Muscle layer of colon (tissue), 2 donors: ENCODE results near the gene RPS14.

Experiments used
- H3K27ac ChIP-seq: one replicate; pipeline ENCODE4 v1.7.0; 2013; ENCODE audit warnings: low read depth, mild to moderate bottlenecking, low read length, moderate library complexity
- H3K27me3 ChIP-seq, 2 donors: one replicate each; pipeline ENCODE4 v1.7.0; 2013; ENCODE audit warnings: low read length in 2 of 2, mild to moderate bottlenecking in 2 of 2; ENCODE audit not compliant: insufficient read depth in 2 of 2, control insufficient read depth in 1 of 2
- H3K36me3 ChIP-seq: one replicate; pipeline ENCODE4 v1.7.0; 2013; ENCODE audit warnings: mild to moderate bottlenecking, low read length; ENCODE audit not compliant: insufficient read depth
- H3K4me1 ChIP-seq: one replicate; pipeline ENCODE4 v1.7.0; 2013; ENCODE audit warnings: mild to moderate bottlenecking, low read length; ENCODE audit not compliant: insufficient read depth
- H3K4me3 ChIP-seq, 2 donors: one replicate each; pipeline ENCODE4 v1.7.0; 2013; ENCODE audit warnings: low read length in 2 of 2, low read depth in 1 of 2, mild to moderate bottlenecking in 1 of 2, moderate library complexity in 1 of 2
- H3K9ac ChIP-seq: one replicate; pipeline ENCODE4 v1.7.0; 2013; ENCODE audit warnings: low read length
- H3K9me3 ChIP-seq: one replicate; pipeline ENCODE4 v1.7.0; 2013; ENCODE audit warnings: mild to moderate bottlenecking, low read length
- donor health status: abdominal sarcoma.
- donor health status: Adenocarcinoma of cecum.

Gene RPS14

DNA sequence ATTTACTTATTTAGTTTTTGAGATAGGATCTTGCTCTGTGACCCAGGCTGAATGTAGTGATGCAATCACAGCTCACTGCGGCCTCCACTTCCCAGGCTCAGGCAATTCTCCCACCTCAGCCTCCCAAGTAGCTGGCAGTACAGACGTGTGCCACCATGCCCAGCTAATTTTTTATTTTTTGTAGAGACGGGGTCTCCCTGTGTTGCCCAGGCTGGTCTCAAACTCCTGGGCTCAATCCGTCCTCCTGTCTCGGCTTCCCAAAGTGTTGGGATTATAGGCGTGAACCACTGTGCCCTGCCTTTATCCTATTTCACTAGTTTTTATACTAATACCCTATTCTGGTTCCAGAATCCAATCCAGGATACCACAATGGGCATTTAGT, 6.8 kb downstream of the RPS14 start:
- H3K27ac ChIP-seq: no peak overlapping the region
- H3K9ac ChIP-seq: no peak overlapping the region
- peaks cover 13% of the 10 kb centered on the region for H3K4me1 ChIP-seq
- H3K27me3 ChIP-seq: no peaks in the 10 kb centered on the region
- peaks cover 49% of the 10 kb centered on the region for H3K36me3 ChIP-seq
- no peaks in the 10 kb centered on the region for H3K9me3 ChIP-seq
- H3K4me3 ChIP-seq: no peak overlapping the region

- Histone ChIP-seq H3K4me1 (peaks cover 9% of the 10 kb centered on the region), H3K4me3 (no peak overlapping the region), H3K9ac (no peak overlapping the region), H3K9me3 (no peaks in the 10 kb centered on the region), H3K27ac (no peak overlapping the region), H3K27me3 (no peaks in the 10 kb centered on the region), H3K36me3 (peaks cover 43% of the 10 kb centered on the region)
These were observed 7.5 kb downstream of the RPS14 start for GRCh38 chr5:150441813-150442698.

DNA sequence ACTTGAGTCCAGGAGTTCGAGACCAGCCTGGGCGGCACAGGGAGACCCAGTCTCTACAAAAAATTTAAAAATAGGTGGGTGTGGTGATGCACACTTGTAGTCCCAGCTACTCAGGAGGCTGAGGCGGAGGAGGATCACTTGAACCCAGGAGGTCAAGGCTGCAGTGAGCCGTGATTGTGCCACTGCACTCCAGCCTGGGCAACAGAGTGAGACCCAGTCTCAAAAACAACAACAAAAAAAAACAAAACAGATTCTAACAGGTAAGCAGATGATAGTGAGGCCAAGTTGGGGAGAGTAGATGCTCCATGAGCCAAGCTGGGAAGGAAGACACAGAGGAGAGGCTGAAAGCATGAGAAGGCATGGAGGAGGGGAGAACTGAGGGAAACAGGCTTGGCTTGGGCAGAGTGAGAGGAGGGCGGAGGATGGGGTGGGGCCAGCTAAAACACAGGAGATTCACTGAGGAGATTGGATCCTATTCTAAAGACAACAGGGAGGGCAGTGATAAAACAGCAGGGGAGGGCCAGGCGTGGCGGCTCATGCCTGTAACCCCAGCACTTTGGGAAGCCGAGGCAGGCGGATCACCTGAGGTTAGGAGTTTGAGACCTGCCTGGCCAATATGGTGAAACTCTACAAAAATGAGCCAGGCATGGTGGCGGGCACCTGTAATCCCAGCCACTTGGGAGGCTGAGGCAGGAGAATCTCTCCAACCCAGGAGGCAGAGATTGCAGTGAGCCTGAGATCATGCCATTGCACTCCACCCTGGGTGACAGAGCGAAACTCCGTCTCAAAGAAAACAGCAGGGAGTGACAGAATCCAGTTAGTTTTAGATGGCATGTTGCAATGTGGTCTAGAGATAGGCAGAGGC, 8.4 kb downstream of the RPS14 start:
- H3K4me1 ChIP-seq: peaks cover 9% of the 10 kb centered on the region
- H3K4me3 ChIP-seq: no peak overlapping the region
- H3K27ac ChIP-seq: no peak overlapping the region
- peaks cover 34% of the 10 kb centered on the region for H3K36me3 ChIP-seq
- no peaks in the 10 kb centered on the region for H3K9me3 ChIP-seq
- H3K9ac ChIP-seq: no peak overlapping the region
- H3K27me3 ChIP-seq: no peaks in the 10 kb centered on the region

GRCh38 chr5:150438873-150439546, 10.5 kb downstream of the RPS14 start:
- Histone ChIP-seq H3K9ac (no peak overlapping the region), H3K36me3 (peaks cover 12% of the 10 kb centered on the region), H3K27ac (no peak overlapping the region), H3K4me3 (no peak overlapping the region), H3K4me1 (peaks cover 9% of the 10 kb centered on the region), H3K27me3 (no peaks in the 10 kb centered on the region), H3K9me3 (no peaks in the 10 kb centered on the region)

DNA sequence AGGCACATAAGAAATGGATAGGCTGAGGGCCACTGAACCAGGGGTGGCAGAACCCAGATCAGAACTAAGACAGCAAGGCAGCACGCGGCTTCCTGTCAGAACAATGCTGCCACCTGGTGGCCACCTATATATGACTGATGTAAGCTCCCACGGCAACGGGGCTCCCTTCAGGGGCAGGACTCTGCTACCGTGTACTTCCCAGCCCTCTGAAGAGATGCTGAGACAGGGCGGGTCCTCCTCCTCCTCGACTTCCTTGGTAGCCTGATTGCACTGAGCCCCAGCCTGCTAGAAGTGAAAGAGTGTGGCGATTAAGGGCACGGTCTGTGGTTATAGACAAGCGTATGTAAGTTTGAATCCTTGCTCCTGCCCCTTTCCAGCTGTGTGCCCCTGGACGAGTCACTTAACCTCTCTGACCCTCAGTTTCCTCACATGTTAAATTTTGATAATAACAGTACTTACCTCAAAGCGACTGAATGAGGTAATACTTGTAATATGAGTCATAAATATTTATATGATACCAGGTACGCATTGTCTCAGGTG, 13.3 kb downstream of the RPS14 start:
- Histone ChIP-seq H3K27me3 (no peaks in the 10 kb centered on the region), H3K9me3 (no peaks in the 10 kb centered on the region), H3K36me3 (no peaks in the 10 kb centered on the region), H3K9ac (no peak overlapping the region), H3K27ac (no peak overlapping the region), H3K4me1 (no peaks in the 10 kb centered on the region), H3K4me3 (no peak overlapping the region)

DNA sequence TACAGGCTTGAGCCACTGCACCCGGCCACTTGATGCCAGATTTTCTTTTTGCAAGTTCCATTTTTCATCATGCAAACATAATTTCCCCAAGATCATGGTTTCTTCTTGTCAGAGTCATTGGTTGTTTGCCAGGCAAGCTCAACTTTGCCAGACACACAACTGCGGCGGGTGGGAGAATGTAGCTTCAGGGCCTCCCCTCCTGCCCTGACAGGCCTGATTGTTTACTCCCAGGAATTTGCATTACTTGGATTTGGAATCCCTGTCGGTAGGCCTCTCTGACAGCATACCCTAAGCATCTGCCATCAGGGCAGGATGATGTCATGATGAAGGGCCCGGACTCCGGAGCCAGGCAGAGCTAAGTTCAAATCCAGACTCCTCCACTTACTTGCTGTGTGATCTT, 15.1 kb downstream of the RPS14 start:
- no peaks in the 10 kb centered on the region for H3K9me3 ChIP-seq
- H3K4me3 ChIP-seq: no peak overlapping the region
- no peaks in the 10 kb centered on the region for H3K36me3 ChIP-seq
- no peaks in the 10 kb centered on the region for H3K4me1 ChIP-seq
- H3K27ac ChIP-seq: no peak overlapping the region
- H3K27me3 ChIP-seq: no peaks in the 10 kb centered on the region
- no peak overlapping the region for H3K9ac ChIP-seq

DNA sequence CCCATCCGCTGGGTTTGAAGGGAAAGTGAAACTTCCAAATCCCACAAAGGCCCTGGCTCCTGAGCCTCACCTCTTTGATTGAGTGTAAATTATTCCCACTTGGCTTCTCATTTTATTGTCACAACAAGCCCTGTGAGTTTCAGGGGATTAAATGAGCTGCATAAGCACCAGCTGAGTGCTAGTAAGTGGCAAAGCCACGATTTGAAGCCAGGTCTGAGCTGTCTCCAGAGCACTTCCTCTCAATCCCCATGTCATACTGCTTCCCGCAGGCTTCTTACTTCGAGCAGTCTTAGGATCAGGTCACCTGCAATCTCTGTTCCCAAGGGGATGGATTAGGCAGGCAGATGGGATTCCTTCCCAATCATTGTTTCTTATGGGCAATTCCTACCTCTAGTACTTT, 18.0 kb downstream of the RPS14 start:
- no peak overlapping the region for H3K9ac ChIP-seq
- no peaks in the 10 kb centered on the region for H3K27me3 ChIP-seq
- H3K4me3 ChIP-seq: no peak overlapping the region
- H3K9me3 ChIP-seq: no peaks in the 10 kb centered on the region
- H3K36me3 ChIP-seq: no peaks in the 10 kb centered on the region
- no peaks in the 10 kb centered on the region for H3K4me1 ChIP-seq
- no peak overlapping the region for H3K27ac ChIP-seq

- no peak overlapping the region for H3K4me3 ChIP-seq
- no peaks in the 10 kb centered on the region for H3K27me3 ChIP-seq
- no peaks in the 10 kb centered on the region for H3K9me3 ChIP-seq
- no peaks in the 10 kb centered on the region for H3K36me3 ChIP-seq
- no peaks in the 10 kb centered on the region for H3K4me1 ChIP-seq
- H3K9ac ChIP-seq: no peak overlapping the region
- H3K27ac ChIP-seq: no peak overlapping the region
These were observed 18.5 kb downstream of the RPS14 start for GRCh38 chr5:150431048-150431447.

DNA sequence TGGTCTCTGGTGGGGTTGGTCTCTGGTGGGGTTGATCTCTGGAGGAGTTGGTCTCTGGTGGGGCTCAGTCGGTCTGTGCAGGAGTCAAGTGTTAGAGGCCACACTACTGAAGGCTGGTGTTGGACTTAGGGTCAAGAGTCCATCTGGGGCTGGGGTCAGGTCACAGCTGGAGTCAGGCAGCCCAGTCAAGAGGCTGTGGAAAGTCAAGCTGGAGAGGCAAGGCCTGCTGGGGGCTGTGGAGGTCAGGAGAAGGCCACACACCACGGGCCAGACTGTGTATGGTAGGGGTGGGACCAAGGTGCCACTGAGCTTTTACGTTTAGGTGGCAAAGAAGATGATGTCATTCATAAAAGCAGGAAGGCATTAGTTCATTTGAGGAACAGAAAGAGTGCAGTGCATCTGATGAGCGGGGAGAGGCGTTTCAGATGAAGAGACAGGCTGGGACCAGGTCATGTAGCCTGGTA, 20.1 kb downstream of the RPS14 start:
- Histone ChIP-seq H3K9me3 (no peaks in the 10 kb centered on the region), H3K4me1 (no peaks in the 10 kb centered on the region), H3K9ac (no peak overlapping the region), H3K4me3 (no peak overlapping the region), H3K36me3 (no peaks in the 10 kb centered on the region), H3K27ac (no peak overlapping the region), H3K27me3 (no peaks in the 10 kb centered on the region)

GRCh38 chr5:150428978-150429377, 20.6 kb downstream of the RPS14 start:
- Histone ChIP-seq H3K27me3 (no peaks in the 10 kb centered on the region), H3K36me3 (no peaks in the 10 kb centered on the region), H3K4me3 (no peak overlapping the region), H3K4me1 (no peaks in the 10 kb centered on the region), H3K9me3 (no peaks in the 10 kb centered on the region), H3K9ac (no peak overlapping the region), H3K27ac (no peak overlapping the region)
